ENCODE measurements around the gene KDM2B.

The KDM2B gene

GRCh38 chr12:121579981-121580868 is 598 bp downstream of the KDM2B start:
- WGBS, 2 donors (ENCODE audit: extremely low coverage in 2 of 2, insufficient read length in 2 of 2, insufficient replicate concordance in 1 of 2), result no CpG with 5 or more reads among the region's 54 CpGs
- Histone ChIP-seq H2BK12ac (ENCODE audit: low read length) (no peak overlapping the region), H3K14ac (ENCODE audit: low read length) (no peak overlapping the region), H4K8ac (ENCODE audit: low read depth, low read length) (no peak overlapping the region), H3K18ac (ENCODE audit: low read length) (peak overlapping the region; percentile 97), H3K4ac (ENCODE audit: low read length) (no peak overlapping the region), H3K36me3 (replicated peaks in 1 of 2; ENCODE audit: control insufficient read depth in 2 of 2, insufficient read depth in 2 of 2, low read length in 2 of 2) (peaks cover 2 to 13% of the 10 kb centered on the region in 2 donors), H2BK5ac (ENCODE audit: low read length) (peak overlapping the region; percentile 89), H2BK15ac (ENCODE audit: low read length) (peak overlapping the region; percentile 53), H3K79me1 (ENCODE audit: low read depth, low read length) (peaks cover 1% of the 10 kb centered on the region), H2AK5ac (ENCODE audit: low read depth, low read length) (no peak overlapping the region), H3K4me1 (ENCODE audit: control insufficient read depth in 2 of 2, insufficient read depth in 1 of 2, low read depth in 1 of 2, low read length in 2 of 2) (peaks cover 16 to 36% of the 10 kb centered on the region in 2 donors), H3K27me3 (ENCODE audit: control insufficient read depth in 3 of 3, insufficient read depth in 3 of 3, low read depth in 1 of 3, low read length in 3 of 3) (no peaks in the 10 kb centered on the region), H3K4me2 (ENCODE audit: insufficient read depth, low read length, poor library complexity, severe bottlenecking) (peak overlapping the region; percentile 82), H2AFZ (ENCODE audit: low read length) (peak overlapping the region; percentile 50), H4K91ac (ENCODE audit: low read depth, low read length, poor library complexity) (no peak overlapping the region), H3K4me3 (ENCODE audit: low read length in 2 of 2) (peak overlapping the region; percentile 71 to 86), H3K9me3 (replicated peaks in 1 of 2; ENCODE audit: control insufficient read depth in 2 of 2, insufficient read depth in 1 of 2, low read depth in 1 of 2, low read length in 2 of 2) (no peaks in the 10 kb centered on the region), H3K27ac (replicated peaks; ENCODE audit: low read length) (peak overlapping the region; percentile 99), H2BK120ac (ENCODE audit: low read depth, low read length) (no peak overlapping the region), H3K9ac (ENCODE audit: low read depth, low read length, poor library complexity) (peak overlapping the region; percentile 87), H3K23ac (ENCODE audit: low read depth, low read length, poor library complexity) (no peak overlapping the region)
- peak; percentile 85 for DNase-seq (ENCODE audit: low spot score)

GRCh38 chr12:121579190-121579791 is 1.5 kb downstream of the KDM2B start:
- H3K14ac ChIP-seq (ENCODE audit: low read length), result peak overlapping the region; percentile 42
- H3K4me2 ChIP-seq (ENCODE audit: insufficient read depth, low read length, poor library complexity, severe bottlenecking), result peak overlapping the region; percentile 88
- H3K79me1 ChIP-seq (ENCODE audit: low read depth, low read length), result peaks cover 2% of the 10 kb centered on the region
- H3K9me3 ChIP-seq (replicated peaks in 1 of 2; ENCODE audit: control insufficient read depth in 2 of 2, insufficient read depth in 1 of 2, low read depth in 1 of 2, low read length in 2 of 2), result no peaks in the 10 kb centered on the region
- H2AK5ac ChIP-seq (ENCODE audit: low read depth, low read length), result peak overlapping the region; percentile 99
- H3K18ac ChIP-seq (ENCODE audit: low read length), result peak overlapping the region; percentile 92
- no peak overlapping the region for H4K91ac ChIP-seq (ENCODE audit: low read depth, low read length, poor library complexity)
- peak overlapping the region; percentile 50 for H2AFZ ChIP-seq (ENCODE audit: low read length)
- peaks cover 26 to 36% of the 10 kb centered on the region in 2 donors for H3K4me1 ChIP-seq (ENCODE audit: control insufficient read depth in 2 of 2, insufficient read depth in 1 of 2, low read depth in 1 of 2, low read length in 2 of 2)
- peak overlapping the region; percentile 90 for H3K9ac ChIP-seq (ENCODE audit: low read depth, low read length, poor library complexity)
- peak overlapping the region; percentile 99 for H3K27ac ChIP-seq (replicated peaks; ENCODE audit: low read length)
- peak overlapping the region; percentile 47 for H3K23ac ChIP-seq (ENCODE audit: low read depth, low read length, poor library complexity)
- no peak overlapping the region for H4K8ac ChIP-seq (ENCODE audit: low read depth, low read length)
- H2BK120ac ChIP-seq (ENCODE audit: low read depth, low read length), result peak overlapping the region; percentile 88
- peak; percentile 26 for DNase-seq (ENCODE audit: low spot score)
- no peak overlapping the region for H3K4ac ChIP-seq (ENCODE audit: low read length)
- no peaks in the 10 kb centered on the region for H3K27me3 ChIP-seq (ENCODE audit: control insufficient read depth in 3 of 3, insufficient read depth in 3 of 3, low read depth in 1 of 3, low read length in 3 of 3)
- H3K36me3 ChIP-seq (replicated peaks in 1 of 2; ENCODE audit: control insufficient read depth in 2 of 2, insufficient read depth in 2 of 2, low read length in 2 of 2), result peaks cover 9 to 17% of the 10 kb centered on the region in 2 donors
- no peak overlapping the region for H2BK12ac ChIP-seq (ENCODE audit: low read length)
- H2BK15ac ChIP-seq (ENCODE audit: low read length), result peak overlapping the region; percentile 42
- H3K4me3 ChIP-seq (ENCODE audit: low read length in 2 of 2), result peak overlapping the region; percentile 71 to 88
- peak overlapping the region; percentile 89 for H2BK5ac ChIP-seq (ENCODE audit: low read length)
- no CpG with 5 or more reads among the region's 53 CpGs for WGBS, 2 donors (ENCODE audit: extremely low coverage in 2 of 2, insufficient read length in 2 of 2, insufficient replicate concordance in 1 of 2)

- Histone ChIP-seq H2BK15ac (ENCODE audit: low read length) (peak overlapping the region; percentile 82), H3K79me1 (ENCODE audit: low read depth, low read length) (peaks cover 6% of the 10 kb centered on the region), H3K4ac (ENCODE audit: low read length) (peak overlapping the region; percentile 70), H3K4me1 (ENCODE audit: control insufficient read depth in 2 of 2, insufficient read depth in 1 of 2, low read depth in 1 of 2, low read length in 2 of 2) (peaks cover 24 to 36% of the 10 kb centered on the region in 2 donors), H2BK120ac (ENCODE audit: low read depth, low read length) (peak overlapping the region; percentile 88), H3K23ac (ENCODE audit: low read depth, low read length, poor library complexity) (peak overlapping the region; percentile 85), H4K8ac (ENCODE audit: low read depth, low read length) (peak overlapping the region; percentile 19), H3K18ac (ENCODE audit: low read length) (peak overlapping the region; percentile 92), H3K4me2 (ENCODE audit: insufficient read depth, low read length, poor library complexity, severe bottlenecking) (peak overlapping the region; percentile 88), H3K4me3 (ENCODE audit: low read length in 2 of 2) (peak overlapping the region; percentile 71 to 88), H3K9ac (ENCODE audit: low read depth, low read length, poor library complexity) (peak overlapping the region; percentile 95), H2BK5ac (ENCODE audit: low read length) (peak overlapping the region; percentile 89), H2AFZ (ENCODE audit: low read length) (peak overlapping the region; percentile 50), H4K91ac (ENCODE audit: low read depth, low read length, poor library complexity) (peak overlapping the region; percentile 90), H3K36me3 (replicated peaks in 1 of 2; ENCODE audit: control insufficient read depth in 2 of 2, insufficient read depth in 2 of 2, low read length in 2 of 2) (peaks cover 15 to 25% of the 10 kb centered on the region in 2 donors), H3K9me3 (replicated peaks in 1 of 2; ENCODE audit: control insufficient read depth in 2 of 2, insufficient read depth in 1 of 2, low read depth in 1 of 2, low read length in 2 of 2) (no peaks in the 10 kb centered on the region), H3K27ac (replicated peaks; ENCODE audit: low read length) (peak overlapping the region; percentile 99), H3K14ac (ENCODE audit: low read length) (peak overlapping the region; percentile 42), H3K27me3 (ENCODE audit: control insufficient read depth in 3 of 3, insufficient read depth in 3 of 3, low read depth in 1 of 3, low read length in 3 of 3) (no peaks in the 10 kb centered on the region), H2AK5ac (ENCODE audit: low read depth, low read length) (peak overlapping the region; percentile 99), H2BK12ac (ENCODE audit: low read length) (no peak overlapping the region)
- peak; percentile 64 for DNase-seq (ENCODE audit: low spot score)
- no CpG with 5 or more reads among the region's 77 CpGs for WGBS, 2 donors (ENCODE audit: extremely low coverage in 2 of 2, insufficient read length in 2 of 2, insufficient replicate concordance in 1 of 2)
Measured at GRCh38 chr12:121578230-121579189, 2.3 kb downstream of the KDM2B start.

Data from neuronal stem cell (in vitro differentiated cells).